Measurements from ENCODE around the gene KRT9. TPM values are rescaled to one million over a fixed set of nuclear protein-coding genes. Genes with fewer than 3 reads are reported as not detected.
"Not testable (repeated sequence)": the region's sequence is repeated elsewhere in the genome, so short reads cannot be mapped to it uniquely, and the experiment has no call there.

The KRT9 gene
- polyA plus RNA-seq, 4 donors, result not detected

- DNase-seq (ENCODE audit: low read depth in 4 of 4, low spot score in 3 of 4), result no peak
Observed at GRCh38 chr17:41547921-41548843, 23.7 kb downstream of the KRT9 start.

DNA sequence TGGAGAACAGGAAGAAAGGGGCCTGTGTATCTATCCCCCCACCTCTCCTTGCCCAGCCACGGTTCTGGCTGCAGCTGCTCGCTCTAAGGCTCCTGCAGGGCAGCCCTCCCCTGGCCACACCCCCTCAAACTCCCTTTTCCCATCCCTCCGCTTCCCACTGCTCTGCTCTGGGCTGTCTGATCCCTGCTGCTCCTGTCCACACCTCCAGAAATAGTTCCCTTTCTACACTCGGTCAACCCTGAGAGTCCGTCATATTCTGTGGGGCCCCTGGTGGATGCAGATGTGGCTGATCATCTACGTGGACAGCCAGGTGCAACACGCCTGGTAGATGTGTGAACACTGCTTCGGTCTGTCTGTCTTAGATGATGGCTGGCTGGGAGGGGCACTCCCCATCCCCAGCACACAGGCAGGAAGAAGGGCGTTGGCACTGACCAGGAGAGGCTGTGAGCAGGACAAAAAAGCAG, 24.4 kb downstream of the KRT9 start:
- no peak for DNase-seq (ENCODE audit: low read depth in 4 of 4, low spot score in 3 of 4)

DNA sequence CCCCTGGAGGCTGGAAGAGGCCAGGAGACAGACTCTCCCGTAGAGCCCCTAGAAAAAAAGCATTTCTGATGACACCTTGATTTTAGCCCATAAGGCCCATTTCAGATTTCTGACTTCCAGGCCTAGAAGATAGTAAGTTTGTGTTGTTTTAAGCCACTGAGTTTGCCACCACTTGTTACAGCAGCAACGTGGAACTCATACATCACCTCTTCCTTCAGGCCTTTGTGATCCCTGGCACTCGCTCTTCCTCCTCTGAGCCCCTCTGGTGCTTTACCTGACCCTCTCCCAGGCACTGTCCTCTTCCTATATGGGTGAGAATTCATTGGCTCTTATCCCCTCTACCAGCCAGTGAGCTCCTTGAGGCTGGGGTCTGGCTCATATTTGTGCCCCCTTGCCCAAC, 25.0 kb downstream of the KRT9 start:
- DNase-seq (ENCODE audit: low read depth in 4 of 4, low spot score in 3 of 4), result no peak

DNA sequence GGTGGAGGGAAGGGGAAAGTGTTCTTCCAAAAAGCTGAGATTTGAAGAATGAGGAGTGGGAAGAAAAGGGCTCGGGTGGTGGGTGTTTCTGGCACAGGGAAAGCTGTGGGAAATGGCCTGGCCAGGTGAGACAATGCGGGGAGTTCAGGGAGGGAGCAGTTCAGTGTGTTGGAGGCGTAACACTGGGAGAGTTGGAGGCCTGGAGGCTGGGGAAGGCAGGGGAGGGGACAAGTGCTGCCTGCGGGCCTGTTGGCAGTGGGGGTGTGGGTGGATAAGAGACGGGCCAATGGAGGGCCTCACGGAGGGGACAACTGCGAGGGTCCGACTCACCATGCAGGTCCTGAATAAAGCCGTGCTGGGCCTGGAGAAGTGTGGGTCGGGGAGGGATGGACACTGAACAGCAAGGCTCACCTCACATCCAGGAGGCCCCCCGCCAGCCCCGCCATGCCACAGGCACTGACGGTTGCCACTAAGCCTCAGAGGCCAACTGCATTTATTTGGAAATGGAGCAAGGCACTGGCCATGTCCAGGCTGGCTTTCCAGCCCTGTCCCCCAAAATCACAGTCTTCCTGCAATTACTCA, 25.9 kb downstream of the KRT9 start:
- DNase-seq (ENCODE audit: low read depth in 4 of 4, low spot score in 3 of 4), result no peak

DNA sequence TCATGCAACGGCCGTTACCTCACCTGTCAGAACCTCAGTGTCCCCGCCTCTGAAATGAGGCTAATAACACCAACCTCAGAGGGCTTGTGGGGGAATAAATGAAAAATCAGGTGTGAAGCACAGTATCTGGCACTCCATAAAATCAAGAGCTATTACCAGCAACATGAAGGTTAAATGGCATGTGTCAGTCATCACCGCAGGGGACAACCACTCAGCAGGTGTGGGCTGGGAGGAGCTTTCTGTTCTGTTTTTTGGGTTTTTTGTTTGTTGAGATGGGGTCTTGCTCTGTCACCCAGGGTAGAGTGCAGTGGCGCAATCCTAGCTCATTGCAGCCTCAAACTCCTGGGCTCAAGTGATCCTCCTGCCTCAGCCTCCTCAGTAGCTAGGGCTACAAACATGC, 26.9 kb downstream of the KRT9 start:
- DNase-seq (ENCODE audit: low read depth in 4 of 4, low spot score in 3 of 4), result no peak

DNA sequence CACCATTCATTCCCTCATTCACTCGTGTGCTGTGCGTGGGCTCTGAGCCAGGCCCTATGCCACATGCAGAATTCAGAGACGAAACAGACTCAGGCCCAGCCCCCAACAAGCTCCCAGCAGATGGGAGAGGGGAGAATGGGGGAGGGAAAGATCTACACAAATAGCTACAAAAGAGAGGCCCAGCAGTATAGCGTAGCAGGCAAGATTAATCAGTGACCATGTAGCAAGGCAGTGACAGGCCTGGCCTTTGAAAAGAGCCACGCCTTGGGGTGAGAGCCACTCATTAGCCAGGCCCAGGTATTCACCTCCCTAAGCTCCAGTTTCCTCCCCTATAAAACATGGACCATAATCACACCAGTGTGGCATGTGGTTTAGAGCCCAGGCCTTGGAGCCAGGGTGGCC, 27.4 kb downstream of the KRT9 start:
- DNase-seq (ENCODE audit: low read depth in 4 of 4, low spot score in 3 of 4), result no peak

DNA sequence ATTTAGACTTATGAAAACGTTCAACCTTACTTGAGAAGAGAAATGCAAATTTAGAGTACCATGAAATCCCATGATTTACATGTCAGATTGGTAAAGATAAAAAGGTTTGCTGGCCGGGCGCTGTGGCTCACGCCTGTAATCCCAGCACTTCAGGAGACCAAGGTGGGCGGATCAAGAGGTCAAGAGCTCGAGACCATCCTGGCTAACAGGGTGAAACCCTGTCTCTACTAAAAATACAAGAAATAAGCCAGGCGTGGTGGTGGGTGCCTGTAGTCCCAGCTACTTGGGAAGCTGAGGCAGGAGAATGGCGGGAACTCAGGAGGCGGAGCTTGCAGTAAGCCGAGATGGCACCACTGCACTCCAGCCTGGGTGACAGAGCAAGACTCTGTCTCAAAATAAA, 29.1 kb downstream of the KRT9 start:
- DNase-seq (ENCODE audit: low read depth in 4 of 4, low spot score in 3 of 4), result not testable (repeated sequence)

DNA sequence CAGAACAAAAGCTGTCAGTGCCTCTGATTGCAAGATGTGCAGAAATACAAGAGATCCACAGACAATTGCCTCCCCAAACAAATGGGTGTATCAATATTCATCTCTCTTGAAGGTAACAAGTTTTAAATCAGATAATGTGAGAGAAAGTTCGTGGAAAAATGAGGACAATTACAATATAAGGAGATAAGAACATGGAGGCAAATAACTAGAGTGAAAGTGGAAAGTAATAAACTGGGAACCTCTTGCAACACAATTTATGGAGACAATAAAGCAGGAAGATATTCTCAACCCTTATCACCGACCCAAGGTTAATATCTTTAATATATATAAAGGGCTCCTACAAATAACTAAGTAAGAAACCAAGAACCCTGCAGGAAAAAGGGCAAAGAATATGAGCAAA, 29.5 kb downstream of the KRT9 start:
- DNase-seq (ENCODE audit: low read depth in 4 of 4, low spot score in 3 of 4), result no peak

- DNase-seq (ENCODE audit: low read depth in 4 of 4, low spot score in 3 of 4), result no peak
Observed at GRCh38 chr17:41540921-41541625, 30.8 kb downstream of the KRT9 start.

- DNase-seq (ENCODE audit: low read depth in 4 of 4, low spot score in 3 of 4), result no peak
Observed at GRCh38 chr17:41539979-41540701, 31.7 kb downstream of the KRT9 start.

DNA sequence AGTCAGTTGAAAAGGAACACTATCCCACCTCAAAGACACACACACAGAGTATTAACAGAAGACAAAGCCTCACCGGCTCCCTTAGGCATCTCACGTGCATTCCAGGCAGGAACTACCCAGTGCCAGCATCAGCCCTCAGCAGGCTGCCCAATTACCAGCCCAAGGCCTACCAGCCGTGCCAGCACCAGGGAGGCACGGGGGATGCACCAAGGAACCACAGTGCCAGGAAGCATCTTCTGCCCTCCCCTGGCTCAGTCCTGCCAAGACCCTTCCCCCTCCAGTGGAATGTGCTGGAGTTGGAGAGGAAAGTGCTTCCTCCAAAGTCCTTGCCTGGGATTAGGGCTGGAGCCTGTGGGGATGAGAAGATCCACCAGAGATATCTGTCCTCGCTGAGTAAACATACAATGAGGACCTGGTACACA, 32.8 kb downstream of the KRT9 start:
- DNase-seq (ENCODE audit: low read depth in 4 of 4, low spot score in 3 of 4), result no peak

DNA sequence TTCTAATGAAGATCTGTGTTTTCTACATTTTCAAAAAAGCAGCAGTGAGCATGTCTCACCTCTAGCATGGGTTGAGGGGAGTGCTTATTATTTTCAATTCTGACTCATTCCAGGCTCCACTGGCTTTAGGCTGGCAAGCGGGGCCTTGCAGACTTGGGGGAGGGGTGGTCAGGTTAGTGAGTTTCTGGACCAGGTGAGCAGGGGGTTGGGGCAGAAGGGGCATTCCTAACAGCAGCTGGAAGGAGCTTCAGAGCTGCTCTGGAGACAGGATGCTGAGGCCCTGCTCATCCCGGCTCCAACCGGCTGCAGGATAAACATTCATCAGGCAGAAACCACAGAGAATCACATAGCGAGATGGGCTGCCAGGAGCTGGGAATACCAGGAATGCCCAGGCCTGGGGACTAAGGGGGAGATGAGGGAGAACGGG, 33.3 kb downstream of the KRT9 start:
- DNase-seq (ENCODE audit: low read depth in 4 of 4, low spot score in 3 of 4), result no peak

- DNase-seq (ENCODE audit: low read depth in 4 of 4, low spot score in 3 of 4), result no peak
Observed at GRCh38 chr17:41537990-41538389, 33.9 kb downstream of the KRT9 start.

DNA sequence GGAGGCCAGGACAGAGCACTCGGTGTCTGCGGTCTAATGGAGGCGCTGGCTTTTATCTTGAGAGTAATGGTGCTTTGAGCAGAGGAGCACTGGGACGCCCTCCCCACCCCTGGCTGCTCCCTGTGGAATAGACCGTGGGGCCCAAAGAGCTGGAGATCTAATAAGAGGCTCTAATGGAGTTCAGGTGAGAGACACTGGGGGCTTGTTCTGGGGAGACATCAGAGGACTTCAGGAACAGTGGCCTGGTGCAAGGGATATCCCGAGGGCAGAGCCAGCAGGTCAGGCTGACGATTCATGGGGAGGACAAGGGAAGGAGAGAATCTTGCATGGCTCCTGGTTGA, 34.3 kb downstream of the KRT9 start:
- no peak for DNase-seq (ENCODE audit: low read depth in 4 of 4, low spot score in 3 of 4)

DNA sequence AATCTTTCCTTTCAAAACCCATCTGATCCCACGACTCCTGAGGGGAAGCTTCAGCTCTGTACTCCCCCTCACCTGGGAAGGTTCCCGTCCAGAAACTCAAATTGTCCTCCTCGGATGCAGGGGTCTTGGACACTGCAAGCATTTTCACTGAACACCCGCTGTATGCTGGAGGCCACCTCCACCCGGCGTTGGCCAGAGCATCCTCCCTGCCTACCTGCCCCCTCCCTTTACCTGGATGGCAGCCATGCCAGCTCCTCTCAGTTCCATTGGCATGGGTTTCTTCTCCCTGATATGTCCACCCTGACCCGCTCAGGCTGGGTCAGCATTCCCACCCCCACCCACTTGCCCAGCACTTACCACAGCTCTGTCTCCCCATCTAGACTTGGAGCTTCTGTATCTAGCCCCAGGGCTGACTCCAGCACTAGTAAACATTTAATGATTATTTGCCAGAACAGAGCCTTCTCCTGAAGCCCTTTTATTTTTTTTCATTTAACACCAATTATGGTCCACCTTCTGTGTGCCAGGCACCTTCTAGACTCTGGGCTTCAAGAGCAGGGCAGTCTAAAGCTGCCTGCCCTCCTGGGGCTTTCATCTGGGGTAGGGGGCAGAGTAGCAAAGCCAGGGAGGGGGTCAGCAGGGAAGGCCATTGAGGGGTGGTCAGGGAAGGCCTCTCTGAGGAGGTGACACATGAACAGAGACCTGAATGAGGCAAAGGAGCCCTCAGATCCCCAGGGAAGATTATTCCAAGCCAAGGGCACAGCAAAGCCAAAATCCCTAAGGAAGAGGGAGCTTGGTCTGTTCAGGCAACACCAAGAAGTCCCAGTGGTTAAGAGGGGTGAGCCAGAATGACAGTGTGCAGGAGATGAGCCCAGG, 34.9 kb downstream of the KRT9 start:
- DNase-seq (ENCODE audit: low read depth in 4 of 4, low spot score in 3 of 4), result no peak

DNA sequence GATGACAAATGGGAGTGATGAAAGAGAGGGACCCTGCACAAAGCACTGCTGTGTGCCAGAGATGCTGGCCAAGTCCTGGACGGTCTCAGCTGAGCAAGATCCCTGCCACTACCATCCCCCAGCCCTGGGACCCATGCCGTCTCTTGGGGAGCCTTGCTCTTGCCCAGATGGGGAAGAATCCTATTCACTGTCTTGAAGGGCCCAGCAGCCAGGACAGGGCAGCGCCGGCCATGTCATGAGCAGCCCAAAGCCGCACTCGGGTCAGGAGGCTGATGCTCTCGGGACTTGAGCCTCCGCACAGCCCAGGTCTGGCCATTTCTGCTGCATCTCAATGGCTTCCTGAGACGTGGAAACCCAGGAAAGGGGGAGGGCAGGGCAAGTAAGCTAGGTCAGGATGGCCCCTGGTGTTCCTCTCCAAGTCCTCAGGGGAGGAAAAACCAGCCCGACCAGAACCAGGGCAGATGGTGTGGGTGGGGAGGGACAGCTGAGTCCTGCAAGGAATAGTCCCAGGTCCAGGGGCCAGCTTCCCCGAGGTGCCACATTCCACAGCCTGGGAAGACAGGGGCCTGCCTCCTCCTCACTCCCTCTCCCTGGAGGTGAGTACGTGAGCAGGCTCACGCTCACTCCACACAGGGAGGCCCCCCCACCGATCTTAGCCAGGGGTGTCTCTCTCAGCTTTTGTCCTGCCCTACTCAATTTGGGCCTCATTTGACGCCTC, 35.9 kb downstream of the KRT9 start:
- no peak for DNase-seq (ENCODE audit: low read depth in 4 of 4, low spot score in 3 of 4)

- DNase-seq (ENCODE audit: low read depth in 4 of 4, low spot score in 3 of 4), result no peak
Observed at GRCh38 chr17:41534899-41535546, 36.8 kb downstream of the KRT9 start.

DNA sequence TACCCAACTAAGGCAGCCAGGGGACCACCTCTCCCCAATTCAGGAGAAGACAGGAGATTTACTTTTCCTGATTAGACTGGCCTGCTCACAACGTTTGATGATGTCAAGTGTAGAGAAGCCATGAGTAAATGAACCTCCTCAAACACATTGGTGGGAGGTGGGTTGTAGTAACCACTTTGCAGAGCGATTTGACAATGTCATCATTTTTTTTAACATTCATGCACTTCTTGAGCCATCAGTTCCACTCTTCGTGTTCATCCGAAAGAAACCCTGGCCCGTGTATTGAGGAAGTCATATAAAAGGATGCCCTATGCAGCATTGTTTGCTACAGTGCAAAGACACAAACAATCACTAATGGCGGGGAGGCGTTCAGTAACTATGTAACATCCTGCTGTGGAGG, 38.2 kb downstream of the KRT9 start:
- no peak for DNase-seq (ENCODE audit: low read depth in 4 of 4, low spot score in 3 of 4)
